Left renal pelvis (tissue), 4 donors: ENCODE data around the gene SLC24A1. TPM values are rescaled to one million over a fixed set of nuclear protein-coding genes. Genes with fewer than 3 reads are reported as not detected.
A peak's percentile ranks its signal among the peaks of the same experiment; 100 is the strongest.

ENCODE experiments used
- DNase-seq, 4 donors: peaks; one replicate each; pipeline ENCODE4 v3.0.0-alpha.2; 2013; ENCODE audit warnings: low read depth in 4 of 4, low spot score in 3 of 4
- polyA plus RNA-seq, 4 donors: library from polyadenylated mRNA; unstranded; fragments of 120-200 nt; gene quantifications; one replicate each; pipeline ENCODE4 v1.2.1, GENCODE V29; 2013; ENCODE audit not compliant: insufficient read length in 4 of 4

Gene SLC24A1
- polyA plus RNA-seq, 4 donors: 15.2 to 28.3 (median 20.5) TPM

- DNase-seq: no peak
Observed at GRCh38 chr15:65651831-65652749, 30.4 kb downstream of the SLC24A1 start.

GRCh38 chr15:65653341-65653740 is 31.6 kb downstream of the SLC24A1 start:
- no peak for DNase-seq

- DNase-seq: no peak
Observed at GRCh38 chr15:65653801-65654521, 32.2 kb downstream of the SLC24A1 start.

GRCh38 chr15:65655026-65655425 is 33.3 kb downstream of the SLC24A1 start:
- no peak for DNase-seq

GRCh38 chr15:65655457-65655856 is 33.7 kb downstream of the SLC24A1 start:
- no peak for DNase-seq

- no peak for DNase-seq
Observed at GRCh38 chr15:65659502-65660052, 37.8 kb downstream of the SLC24A1 start.

GRCh38 chr15:65660927-65661326 is 39.2 kb downstream of the SLC24A1 start:
- DNase-seq: no peak

GRCh38 chr15:65663521-65663920 is 41.8 kb downstream of the SLC24A1 start:
- peak in 1 of 4 donors; percentile 6 for DNase-seq

- no peak for DNase-seq
Observed at GRCh38 chr15:65666257-65666656, 44.5 kb downstream of the SLC24A1 start.

GRCh38 chr15:65675551-65675950 is 53.8 kb downstream of the SLC24A1 start:
- no peak for DNase-seq

- no peak for DNase-seq
Observed at GRCh38 chr15:65676123-65676522, 54.4 kb downstream of the SLC24A1 start.

- no peak for DNase-seq
Observed at GRCh38 chr15:65680544-65680943, 58.8 kb downstream of the SLC24A1 start.

- DNase-seq: no peak
Observed at GRCh38 chr15:65682404-65682911, 60.7 kb downstream of the SLC24A1 start.

- no peak for DNase-seq
Observed at GRCh38 chr15:65688462-65688861, 66.7 kb downstream of the SLC24A1 start.

- no peak for DNase-seq
Observed at GRCh38 chr15:65690173-65690572, 68.4 kb downstream of the SLC24A1 start.

- no peak for DNase-seq
Observed at GRCh38 chr15:65690778-65691177, 69.0 kb downstream of the SLC24A1 start.

- DNase-seq: no peak
Observed at GRCh38 chr15:65695081-65695480, 73.3 kb downstream of the SLC24A1 start.
